H9 (cell line): ENCODE measurements around the gene HCFC1. TPM values are rescaled to one million over a fixed set of nuclear protein-coding genes. Genes with fewer than 3 reads are reported as not detected.

Source experiments
- DNase-seq: peaks from one replicate; pipeline ENCODE4 v3.0.0-alpha.2; 2017
- H2AFZ ChIP-seq: one replicate; pipeline ENCODE4 v1.6.1; 2013; ENCODE audit warnings: mild to moderate bottlenecking, low read length, control low read depth, moderate library complexity
- H2AK5ac ChIP-seq: 2 replicates; pipeline ENCODE4 v1.6.1; 2013; ENCODE audit warnings: low read length, control low read depth, mixed read lengths; ENCODE audit not compliant: insufficient read length
- H2BK120ac ChIP-seq: one replicate; pipeline ENCODE4 v1.6.1; 2013; ENCODE audit warnings: low read depth, mild to moderate bottlenecking, low read length, control low read depth, inconsistent platforms; ENCODE audit not compliant: poor library complexity, severe bottlenecking
- H2BK12ac ChIP-seq: 2 replicates; pipeline ENCODE4 v1.6.1; 2013; ENCODE audit warnings: low read length, control low read depth, mixed read lengths, low read depth; ENCODE audit not compliant: insufficient read length
- H2BK15ac ChIP-seq: 2 replicates; pipeline ENCODE4 v1.6.1; 2013; ENCODE audit warnings: low read depth, low read length, control low read depth
- H2BK20ac ChIP-seq: one replicate; pipeline ENCODE4 v1.6.1; 2013; ENCODE audit warnings: low read depth, mild to moderate bottlenecking, low read length, control low read depth, inconsistent platforms; ENCODE audit not compliant: poor library complexity, severe bottlenecking
- H2BK5ac ChIP-seq: 2 replicates; pipeline ENCODE4 v1.6.1; 2013; ENCODE audit warnings: low read length, control low read depth, mixed read lengths; ENCODE audit not compliant: insufficient read length
- H3K14ac ChIP-seq: 2 replicates; pipeline ENCODE4 v1.6.1; 2013; ENCODE audit warnings: low read length, control low read depth; ENCODE audit not compliant: insufficient read depth
- H3K18ac ChIP-seq: 2 replicates; pipeline ENCODE4 v1.6.1; 2013; ENCODE audit warnings: low read depth, mild to moderate bottlenecking, mixed read lengths, low read length, control low read depth; ENCODE audit not compliant: insufficient read length
- H3K23ac ChIP-seq: 2 replicates; pipeline ENCODE4 v1.6.1; 2013; ENCODE audit warnings: low read length, control low read depth, mixed read lengths, low read depth; ENCODE audit not compliant: insufficient read length
- H3K23me2 ChIP-seq: 2 replicates; pipeline ENCODE4 v1.6.1; 2013; ENCODE audit warnings: low read depth, mild to moderate bottlenecking, mixed read lengths, low read length, control low read depth; ENCODE audit not compliant: insufficient read length, poor library complexity, severe bottlenecking
- H3K27ac ChIP-seq: 2 replicates; pipeline ENCODE4 v1.5.1; 2013; ENCODE audit warnings: low read length, control low read depth, mixed read lengths, low read depth; ENCODE audit not compliant: insufficient read length
- H3K27me3 ChIP-seq: 2 replicates; pipeline ENCODE4 v1.6.1; 2013; ENCODE audit warnings: low read length, control low read depth, inconsistent platforms; ENCODE audit not compliant: insufficient read depth
- H3K4ac ChIP-seq: 2 replicates; pipeline ENCODE4 v1.6.1; 2013; ENCODE audit warnings: low read depth, mild to moderate bottlenecking, control low read depth, inconsistent platforms, low read length, moderate library complexity
- H3K4me1 ChIP-seq: 2 replicates; pipeline ENCODE4 v1.6.1; 2013; ENCODE audit warnings: low read length, control low read depth, inconsistent platforms; ENCODE audit not compliant: insufficient read depth
- H3K4me2 ChIP-seq: 2 replicates; pipeline ENCODE4 v1.6.1; 2013; ENCODE audit warnings: low read length, control low read depth, mixed read lengths; ENCODE audit not compliant: insufficient read length, insufficient read depth
- H3K56ac ChIP-seq: 2 replicates; pipeline ENCODE4 v1.6.1; 2013; ENCODE audit warnings: low read depth, mild to moderate bottlenecking, mixed read lengths, low read length, control low read depth; ENCODE audit not compliant: insufficient read length
- H3K79me1 ChIP-seq: 2 replicates; pipeline ENCODE4 v1.6.1; 2013; ENCODE audit warnings: low read depth, mild to moderate bottlenecking, moderate library complexity, low read length, control low read depth, inconsistent platforms; ENCODE audit not compliant: insufficient read depth, poor library complexity, severe bottlenecking
- H3K79me2 ChIP-seq: 2 replicates; pipeline ENCODE4 v1.6.1; 2013; ENCODE audit warnings: low read length, control low read depth, inconsistent platforms; ENCODE audit not compliant: insufficient read depth
- H3K9ac ChIP-seq: 2 replicates; pipeline ENCODE4 v1.6.1; 2013; ENCODE audit warnings: low read length, control low read depth, mixed read lengths; ENCODE audit not compliant: insufficient read length; ENCODE audit errors: extremely low read depth
- H3K9me3 ChIP-seq: one replicate; pipeline ENCODE4 v1.6.1; 2013; ENCODE audit warnings: low read depth, low read length, inconsistent platforms; ENCODE audit not compliant: control insufficient read depth
- H3T11ph ChIP-seq: one replicate; pipeline ENCODE4 v1.6.1; 2013; ENCODE audit warnings: mild to moderate bottlenecking, low read length, control low read depth, inconsistent platforms
- H4K20me1 ChIP-seq: one replicate; pipeline ENCODE4 v1.6.1; 2013; ENCODE audit not compliant: control insufficient read depth, insufficient read length, insufficient read depth
- H4K5ac ChIP-seq: 2 replicates; pipeline ENCODE4 v1.6.1; 2013; ENCODE audit warnings: low read depth, mild to moderate bottlenecking, mixed read lengths, low read length, control low read depth; ENCODE audit not compliant: insufficient read length
- H4K8ac ChIP-seq: replicated peaks from 2 replicates; pipeline ENCODE4 v1.6.1; 2013; ENCODE audit warnings: low read length, control low read depth, mixed read lengths, low read depth; ENCODE audit not compliant: insufficient read length
- H4K91ac ChIP-seq: 2 replicates; pipeline ENCODE4 v1.6.1; 2013; ENCODE audit warnings: low read depth, mild to moderate bottlenecking, moderate library complexity, mixed read lengths, low read length, control low read depth; ENCODE audit not compliant: insufficient read length
- H3K27ac Mint-ChIP-seq, 3 experiments: 2 replicates in 2 of 3; 3 replicates in 1 of 3; pipeline ENCODE4 v1.8.0; 2020 to 2021; ENCODE audit warnings: mixed read lengths in 3 of 3, mild to moderate bottlenecking in 1 of 3, moderate library complexity in 1 of 3
- H3K27me3 Mint-ChIP-seq: 2 replicates; pipeline ENCODE4 v1.8.0; 2021; ENCODE audit warnings: low read depth, mild to moderate bottlenecking, moderate library complexity, mixed read lengths
- H3K36me3 Mint-ChIP-seq, 3 experiments: 2 replicates in 2 of 3; 3 replicates in 1 of 3; pipeline ENCODE4 v1.8.0; 2020 to 2021; ENCODE audit warnings: low read depth in 3 of 3, mixed read lengths in 3 of 3; ENCODE audit not compliant: insufficient read depth in 1 of 3
- H3K4me1 Mint-ChIP-seq, 2 experiments: 2 replicates each; pipeline ENCODE4 v1.8.0; 2020; ENCODE audit warnings: mixed read lengths in 2 of 2
- H3K4me3 Mint-ChIP-seq, 2 experiments: 2 replicates in 1 of 2; 3 replicates in 1 of 2; pipeline ENCODE4 v1.8.0; 2020 to 2021; ENCODE audit warnings: mild to moderate bottlenecking in 2 of 2, mixed read lengths in 2 of 2, moderate library complexity in 1 of 2
- H3K9me3 Mint-ChIP-seq, 2 experiments: 2 replicates in 1 of 2; 3 replicates in 1 of 2; pipeline ENCODE4 v1.8.0; 2020; ENCODE audit warnings: mild to moderate bottlenecking in 2 of 2, mixed read lengths in 2 of 2, moderate library complexity in 1 of 2
- CTCF ChIP-seq: fragments of 200-600 bp; sonication (generic); conservative IDR thresholded peaks from 3 replicates; pipeline ENCODE4 v1.8.0; 2021; ENCODE audit warnings: antibody characterized with exemption, mild to moderate bottlenecking
- WGBS: extraction: QIAGEN DNeasy Blood & Tissue Kit; methylation state at CpG from one replicate; pipeline ENCODE4 v1.1.7; 2013; ENCODE audit warnings: missing lambda C conversion rate, low lambda C conversion rate, mixed read lengths; ENCODE audit not compliant: insufficient read length; ENCODE audit errors: extremely low coverage; 5-methylcytosine and 5-hydroxymethylcytosine counted together
- total RNA-seq: library from RNA; stranded (reverse); gene quantifications from 2 replicates; pipeline ENCODE4 v1.2.1, GENCODE V29; 2021

HCFC1 gene
- total RNA-seq, 1 experiment from 2014 or later, result 144 TPM

- Histone ChIP-seq H2BK20ac (no peak overlapping the region), H4K91ac (no peak overlapping the region), H4K5ac (no peak overlapping the region), H3K18ac (no peak overlapping the region), H2AFZ (no peak overlapping the region), H3K4me1 (no peaks in the 10 kb centered on the region), H3K79me2 (peaks cover 11% of the 10 kb centered on the region; the same call in 1 of the 2 replicates), H3K9ac (no peak overlapping the region), H2BK5ac (no peak overlapping the region), H3K27me3 (no peaks in the 10 kb centered on the region), H3K9me3 (peaks cover under 1% of the 10 kb centered on the region), H3K4ac (no peak overlapping the region), H3K23me2 (no peaks in the 10 kb centered on the region), H3K14ac (no peak overlapping the region), H3K27ac (no peak overlapping the region), H3K4me2 (no peak overlapping the region), H2BK15ac (no peak overlapping the region), H4K8ac (no peak overlapping the region), H3K23ac (no peak overlapping the region), H3K56ac (no peak overlapping the region), H2AK5ac (no peak overlapping the region), H2BK12ac (no peak overlapping the region), H3K79me1 (peaks cover 5% of the 10 kb centered on the region), H4K20me1 (no peaks in the 10 kb centered on the region), H2BK120ac (no peak overlapping the region), H3T11ph (no peak overlapping the region)
- Mint-ChIP-seq H3K9me3 (no peaks in the 10 kb centered on the region), H3K4me1 (no peaks in the 10 kb centered on the region), H3K36me3 (peaks cover 69 to 92% (median 91%) of the 10 kb centered on the region in 3 experiments), H3K27me3 (peaks cover 1% of the 10 kb centered on the region; the same call in 1 of the 2 replicates), H3K4me3 (no peak overlapping the region), H3K27ac (peak overlapping the region in 1 of 3 experiments; percentile 21; a peak in 1 of 7 replicates)
- WGBS, result no CpG with 5 or more reads among the region's 22 CpGs
- no peak for TF ChIP-seq CTCF
- DNase-seq, result no peak
These were observed 10.8 kb downstream of the HCFC1 start for GRCh38 chrX:153960786-153961185.
